Subcutaneous abdominal adipose tissue (tissue), 5 donors: ENCODE data around the gene CHRDL2.
A peak's percentile ranks its signal among the peaks of the same experiment; 100 is the strongest.

Experiments
- H3K27ac ChIP-seq: one replicate; pipeline ENCODE4 v1.7.0; 2013; ENCODE audit warnings: low read depth, mild to moderate bottlenecking, inconsistent platforms, low read length, moderate library complexity
- H3K27me3 ChIP-seq, 5 donors: one replicate each; pipeline ENCODE4 v1.7.0; 2013; ENCODE audit warnings: low read length in 5 of 5, inconsistent platforms in 1 of 5; ENCODE audit not compliant: control insufficient read depth in 5 of 5, insufficient read depth in 4 of 5
- H3K36me3 ChIP-seq, 5 donors: one replicate each; pipeline ENCODE4 v1.7.0; 2013; ENCODE audit warnings: low read length in 5 of 5; ENCODE audit not compliant: control insufficient read depth in 5 of 5, insufficient read depth in 5 of 5
- H3K4me1 ChIP-seq, 5 donors: one replicate each; pipeline ENCODE4 v1.7.0; 2013; ENCODE audit warnings: low read length in 5 of 5, mild to moderate bottlenecking in 3 of 5, moderate library complexity in 1 of 5; ENCODE audit not compliant: control insufficient read depth in 5 of 5, insufficient read depth in 5 of 5
- H3K4me3 ChIP-seq, 5 donors: one replicate each; pipeline ENCODE4 v1.7.0; 2013; ENCODE audit warnings: low read length in 5 of 5, low read depth in 1 of 5
- H3K9ac ChIP-seq, 5 donors: one replicate each; pipeline ENCODE4 v1.7.0; 2013; ENCODE audit warnings: low read length in 5 of 5, mild to moderate bottlenecking in 4 of 5, moderate library complexity in 3 of 5
- H3K9me3 ChIP-seq, 5 donors: one replicate each; pipeline ENCODE4 v1.7.0; 2013; ENCODE audit warnings: low read length in 5 of 5; ENCODE audit not compliant: control insufficient read depth in 5 of 5
- donor health status: healthy.
- donor health status: healthy.
- donor health status: healthy.
- donor health status: healthy.
- donor health status: healthy.

The CHRDL2 gene

GRCh38 chr11:74689666-74690065 is 41.6 kb downstream of the CHRDL2 start:
- Histone ChIP-seq H3K9me3 (peaks cover 0 to 10% (median 5%) of the 10 kb centered on the region in 5 donors), H3K9ac (no peak overlapping the region), H3K4me3 (no peak overlapping the region)

GRCh38 chr11:74687237-74688023 is 43.8 kb downstream of the CHRDL2 start:
- Histone ChIP-seq H3K9me3 (peaks cover 0 to 10% (median 5%) of the 10 kb centered on the region in 5 donors), H3K4me1 (peaks cover 0 to 13% (median 10%) of the 10 kb centered on the region in 5 donors), H3K4me3 (no peak overlapping the region), H3K9ac (no peak overlapping the region), H3K36me3 (no peaks in the 10 kb centered on the region), H3K27ac (no peak overlapping the region), H3K27me3 (no peaks in the 10 kb centered on the region)

More at GRCh38 chr11:74689666-74690065, 41.6 kb downstream of the CHRDL2 start:
- H3K4me1 ChIP-seq: peaks cover 0 to 6% (median 0%) of the 10 kb centered on the region in 5 donors
- H3K36me3 ChIP-seq: no peaks in the 10 kb centered on the region
- no peak overlapping the region for H3K27ac ChIP-seq
- H3K27me3 ChIP-seq: no peaks in the 10 kb centered on the region

GRCh38 chr11:74686792-74687191 is 44.4 kb downstream of the CHRDL2 start:
- no peaks in the 10 kb centered on the region for H3K36me3 ChIP-seq
- H3K9me3 ChIP-seq: peaks cover 0 to 10% (median 5%) of the 10 kb centered on the region in 5 donors
- no peak overlapping the region for H3K4me3 ChIP-seq
- H3K27ac ChIP-seq: no peak overlapping the region
- H3K27me3 ChIP-seq: no peaks in the 10 kb centered on the region
- H3K9ac ChIP-seq: no peak overlapping the region
- peaks cover 0 to 13% (median 10%) of the 10 kb centered on the region in 5 donors for H3K4me1 ChIP-seq

DNA sequence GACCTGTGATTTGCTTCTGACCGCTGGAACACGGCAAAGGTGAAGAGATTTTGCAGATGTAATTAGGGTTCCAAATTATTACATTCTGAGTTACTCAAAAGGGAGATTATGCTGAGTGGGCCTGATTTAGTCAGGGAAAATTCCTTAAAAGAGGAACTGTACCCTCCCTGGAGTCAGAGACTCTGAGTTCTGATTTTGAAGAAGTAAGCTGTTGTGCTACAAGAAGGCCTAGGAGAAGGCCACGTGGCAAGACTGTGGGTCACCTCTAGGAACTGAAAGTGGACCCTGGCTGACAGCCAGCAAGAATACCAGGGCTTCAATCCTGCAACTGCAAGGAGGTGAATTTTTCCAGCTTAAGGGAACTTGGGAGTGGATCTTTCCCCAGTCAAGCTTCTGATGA is 45.3 kb downstream of the CHRDL2 start:
- Histone ChIP-seq H3K4me1 (peaks cover 0 to 13% (median 10%) of the 10 kb centered on the region in 5 donors), H3K4me3 (no peak overlapping the region), H3K9me3 (peaks cover 0 to 10% (median 5%) of the 10 kb centered on the region in 5 donors), H3K36me3 (no peaks in the 10 kb centered on the region), H3K27me3 (no peaks in the 10 kb centered on the region), H3K27ac (no peak overlapping the region), H3K9ac (no peak overlapping the region)

- no peaks in the 10 kb centered on the region for H3K36me3 ChIP-seq
- H3K4me3 ChIP-seq: no peak overlapping the region
- peaks cover 0 to 10% (median 5%) of the 10 kb centered on the region in 5 donors for H3K9me3 ChIP-seq
- no peak overlapping the region for H3K9ac ChIP-seq
- no peak overlapping the region for H3K27ac ChIP-seq
- no peaks in the 10 kb centered on the region for H3K27me3 ChIP-seq
- H3K4me1 ChIP-seq: peaks cover 0 to 13% (median 10%) of the 10 kb centered on the region in 5 donors
Measured at GRCh38 chr11:74685338-74685737, 45.9 kb downstream of the CHRDL2 start.

DNA sequence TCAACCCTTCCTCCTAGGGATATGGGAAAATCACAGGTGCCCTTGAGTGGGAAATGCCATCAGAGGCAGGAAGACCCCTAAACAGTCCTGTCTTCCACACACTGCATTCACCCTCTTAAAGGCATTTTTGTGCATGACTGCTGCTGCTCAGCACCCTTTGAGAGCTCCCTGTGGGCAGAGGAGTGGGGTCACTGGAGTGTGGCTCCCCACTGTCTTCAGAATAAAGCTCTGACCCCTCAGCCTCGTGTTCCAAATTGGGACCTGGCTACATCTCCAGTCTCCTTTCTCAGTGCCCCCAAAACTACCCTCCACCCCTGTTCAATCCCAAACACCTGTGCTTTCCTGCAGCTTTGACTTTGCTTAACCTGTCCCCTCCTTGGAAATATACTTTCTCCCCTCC is 46.6 kb downstream of the CHRDL2 start:
- H3K9ac ChIP-seq: no peak overlapping the region
- peaks cover 0 to 13% (median 10%) of the 10 kb centered on the region in 5 donors for H3K4me1 ChIP-seq
- no peak overlapping the region for H3K27ac ChIP-seq
- no peaks in the 10 kb centered on the region for H3K36me3 ChIP-seq
- peaks cover 0 to 10% (median 5%) of the 10 kb centered on the region in 5 donors for H3K9me3 ChIP-seq
- H3K27me3 ChIP-seq: no peaks in the 10 kb centered on the region
- H3K4me3 ChIP-seq: no peak overlapping the region

DNA sequence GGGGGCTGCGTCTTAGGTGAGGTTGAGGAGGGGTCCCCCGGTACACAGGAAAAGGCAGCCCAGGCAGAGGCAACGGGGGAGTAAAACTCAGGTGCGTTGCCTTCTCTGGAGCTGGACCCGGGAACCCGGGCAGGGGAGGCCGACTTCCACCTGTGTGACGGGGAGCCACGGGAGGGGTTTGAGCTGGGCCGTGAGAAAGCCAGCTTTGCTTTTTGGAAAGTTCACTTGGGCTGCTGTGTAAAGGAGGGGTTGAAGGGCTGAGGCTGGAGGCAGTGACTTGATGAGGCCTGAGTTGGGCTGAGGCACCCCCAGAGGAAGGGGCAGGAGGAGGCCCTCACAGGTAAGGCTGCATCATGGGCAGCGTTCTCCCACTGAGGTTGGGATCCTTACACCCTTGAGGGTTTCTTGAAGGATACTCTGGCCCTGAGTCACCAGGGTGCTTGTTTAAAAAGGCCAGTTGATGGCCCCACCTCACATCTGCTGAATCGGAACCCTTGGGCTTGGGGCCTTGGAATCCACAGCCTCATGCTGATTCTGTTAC is 47.2 kb downstream of the CHRDL2 start:
- H3K4me3 ChIP-seq: peak overlapping the region in 4 of 5 donors; percentile 41 to 58 (median 53)
- peak overlapping the region in 2 of 5 donors; percentile 36 to 38 for H3K9ac ChIP-seq

DNA sequence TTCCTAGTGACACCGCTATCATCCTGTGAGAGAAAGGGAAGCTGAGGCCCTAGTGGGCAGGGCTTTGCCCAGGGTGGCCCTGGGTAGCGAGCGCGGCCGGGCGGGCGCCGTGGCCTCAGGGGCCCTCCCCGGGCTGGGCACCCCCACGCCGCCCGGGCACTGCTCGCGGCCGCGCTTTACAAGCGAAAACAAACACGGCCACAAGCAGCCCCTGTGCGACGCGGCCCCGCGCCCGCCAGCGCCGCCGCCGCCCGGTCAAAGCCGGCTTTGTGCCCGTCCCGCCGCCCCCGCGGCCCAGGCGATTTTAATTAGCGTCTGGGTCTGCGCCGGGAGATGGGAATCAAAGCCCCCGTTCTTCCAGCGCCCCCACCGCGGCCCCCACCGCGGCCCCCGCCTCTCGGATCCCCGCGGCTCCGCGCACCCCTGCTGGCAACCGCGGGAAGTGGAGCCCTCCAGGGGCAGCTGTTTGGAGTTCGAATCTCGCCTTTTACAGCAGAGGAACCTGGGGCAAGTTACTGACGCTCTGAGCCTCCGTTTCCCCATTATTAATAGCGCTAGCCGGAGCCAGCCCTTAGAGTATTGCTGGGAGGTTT is 47.9 kb downstream of the CHRDL2 start:
- Histone ChIP-seq H3K36me3 (no peaks in the 10 kb centered on the region), H3K27ac (no peak overlapping the region), H3K4me1 (peaks cover 0 to 13% (median 10%) of the 10 kb centered on the region in 5 donors), H3K9me3 (peaks cover 0 to 10% (median 5%) of the 10 kb centered on the region in 5 donors), H3K4me3 (peak overlapping the region; percentile 41 to 58 (median 50)), H3K9ac (peak overlapping the region in 4 of 5 donors; percentile 11 to 45 (median 37)), H3K27me3 (no peaks in the 10 kb centered on the region)

More for the DNA sequence above, 47.2 kb downstream of the CHRDL2 start:
- H3K9me3 ChIP-seq: peaks cover 0 to 10% (median 5%) of the 10 kb centered on the region in 5 donors
- H3K36me3 ChIP-seq: no peaks in the 10 kb centered on the region
- no peak overlapping the region for H3K27ac ChIP-seq
- no peaks in the 10 kb centered on the region for H3K27me3 ChIP-seq
- peaks cover 0 to 13% (median 10%) of the 10 kb centered on the region in 5 donors for H3K4me1 ChIP-seq

GRCh38 chr11:74682731-74683278 is 48.4 kb downstream of the CHRDL2 start:
- Histone ChIP-seq H3K4me1 (peaks cover 0 to 13% (median 10%) of the 10 kb centered on the region in 5 donors), H3K27me3 (no peaks in the 10 kb centered on the region), H3K9me3 (peaks cover 0 to 10% (median 5%) of the 10 kb centered on the region in 5 donors), H3K27ac (no peak overlapping the region), H3K4me3 (peak overlapping the region in 4 of 5 donors; percentile 48 to 58 (median 53)), H3K36me3 (no peaks in the 10 kb centered on the region), H3K9ac (peak overlapping the region in 4 of 5 donors; percentile 11 to 45 (median 36))
